Measurements from ENCODE around the gene LMBR1L.

DNA sequence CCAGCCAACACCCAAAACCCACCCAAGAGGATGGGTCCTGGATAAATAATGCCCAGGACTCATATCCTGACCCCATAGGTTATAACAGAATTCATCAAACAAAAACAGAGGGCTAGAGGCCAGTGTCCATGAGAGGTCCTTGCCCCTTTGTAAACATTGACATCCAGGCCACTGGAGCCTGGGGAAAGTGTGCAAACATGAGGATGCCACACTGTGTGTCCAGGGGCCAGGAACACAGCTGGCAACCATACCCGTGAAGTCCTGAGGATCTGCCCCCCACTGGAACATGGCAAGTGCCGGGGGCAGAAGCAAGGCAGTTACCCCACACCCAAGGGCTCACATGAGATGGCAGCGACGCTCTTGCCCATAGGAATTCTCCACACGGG lies 45.9 kb downstream of the LMBR1L start:
- TF ChIP-seq, protein P1, sequence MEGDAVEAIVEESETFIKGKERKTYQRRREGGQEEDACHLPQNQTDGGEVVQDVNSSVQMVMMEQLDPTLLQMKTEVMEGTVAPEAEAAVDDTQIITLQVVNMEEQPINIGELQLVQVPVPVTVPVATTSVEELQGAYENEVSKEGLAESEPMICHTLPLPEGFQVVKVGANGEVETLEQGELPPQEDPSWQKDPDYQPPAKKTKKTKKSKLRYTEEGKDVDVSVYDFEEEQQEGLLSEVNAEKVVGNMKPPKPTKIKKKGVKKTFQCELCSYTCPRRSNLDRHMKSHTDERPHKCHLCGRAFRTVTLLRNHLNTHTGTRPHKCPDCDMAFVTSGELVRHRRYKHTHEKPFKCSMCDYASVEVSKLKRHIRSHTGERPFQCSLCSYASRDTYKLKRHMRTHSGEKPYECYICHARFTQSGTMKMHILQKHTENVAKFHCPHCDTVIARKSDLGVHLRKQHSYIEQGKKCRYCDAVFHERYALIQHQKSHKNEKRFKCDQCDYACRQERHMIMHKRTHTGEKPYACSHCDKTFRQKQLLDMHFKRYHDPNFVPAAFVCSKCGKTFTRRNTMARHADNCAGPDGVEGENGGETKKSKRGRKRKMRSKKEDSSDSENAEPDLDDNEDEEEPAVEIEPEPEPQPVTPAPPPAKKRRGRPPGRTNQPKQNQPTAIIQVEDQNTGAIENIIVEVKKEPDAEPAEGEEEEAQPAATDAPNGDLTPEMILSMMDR (IDR thresholded peaks at IDR 0.05; ENCODE audit: control extremely low read depth in 1 of 3, insufficient read depth in 1 of 3, low read depth in 1 of 3, low read length in 3 of 3) = no peak
- TF ChIP-seq SP2 (IDR thresholded peaks at IDR 0.05; ENCODE audit: low read length) (no peak), CEBPB (IDR thresholded peaks at IDR 0.05; ENCODE audit: low read depth, low read length) (no peak), RXRA (IDR thresholded peaks at IDR 0.05; ENCODE audit: insufficient read depth, low read depth, low read length) (no peak), POLR2AphosphoS5 (IDR thresholded peaks at IDR 0.05; ENCODE audit: low read depth, low read length) (no peak), JUN (IDR thresholded peaks at IDR 0.05; ENCODE audit: low read depth, low read length) (no peak), EZH2 (IDR thresholded peaks at IDR 0.05; ENCODE audit: low read depth, low read length, severe bottlenecking) (no peak)

Data from H1 (cell line).